Subcutaneous abdominal adipose tissue (tissue), 5 donors: ENCODE results near the gene IFIT2.
"Not testable (repeated sequence)": the region's sequence is repeated elsewhere in the genome, so short reads cannot be mapped to it uniquely, and the experiment has no call there.

Experiments
- H3K27ac ChIP-seq: one replicate; pipeline ENCODE4 v1.7.0; 2013; ENCODE audit warnings: low read depth, mild to moderate bottlenecking, inconsistent platforms, low read length, moderate library complexity
- H3K27me3 ChIP-seq, 5 donors: one replicate each; pipeline ENCODE4 v1.7.0; 2013; ENCODE audit warnings: low read length in 5 of 5, inconsistent platforms in 1 of 5; ENCODE audit not compliant: control insufficient read depth in 5 of 5, insufficient read depth in 4 of 5
- H3K36me3 ChIP-seq, 5 donors: one replicate each; pipeline ENCODE4 v1.7.0; 2013; ENCODE audit warnings: low read length in 5 of 5; ENCODE audit not compliant: control insufficient read depth in 5 of 5, insufficient read depth in 5 of 5
- H3K4me1 ChIP-seq, 5 donors: one replicate each; pipeline ENCODE4 v1.7.0; 2013; ENCODE audit warnings: low read length in 5 of 5, mild to moderate bottlenecking in 3 of 5, moderate library complexity in 1 of 5; ENCODE audit not compliant: control insufficient read depth in 5 of 5, insufficient read depth in 5 of 5
- H3K4me3 ChIP-seq, 5 donors: one replicate each; pipeline ENCODE4 v1.7.0; 2013; ENCODE audit warnings: low read length in 5 of 5, low read depth in 1 of 5
- H3K9ac ChIP-seq, 5 donors: one replicate each; pipeline ENCODE4 v1.7.0; 2013; ENCODE audit warnings: low read length in 5 of 5, mild to moderate bottlenecking in 4 of 5, moderate library complexity in 3 of 5
- H3K9me3 ChIP-seq, 5 donors: one replicate each; pipeline ENCODE4 v1.7.0; 2013; ENCODE audit warnings: low read length in 5 of 5; ENCODE audit not compliant: control insufficient read depth in 5 of 5
- donor health status: healthy.
- donor health status: healthy.
- donor health status: healthy.
- donor health status: healthy.
- donor health status: healthy.

Gene IFIT2

DNA sequence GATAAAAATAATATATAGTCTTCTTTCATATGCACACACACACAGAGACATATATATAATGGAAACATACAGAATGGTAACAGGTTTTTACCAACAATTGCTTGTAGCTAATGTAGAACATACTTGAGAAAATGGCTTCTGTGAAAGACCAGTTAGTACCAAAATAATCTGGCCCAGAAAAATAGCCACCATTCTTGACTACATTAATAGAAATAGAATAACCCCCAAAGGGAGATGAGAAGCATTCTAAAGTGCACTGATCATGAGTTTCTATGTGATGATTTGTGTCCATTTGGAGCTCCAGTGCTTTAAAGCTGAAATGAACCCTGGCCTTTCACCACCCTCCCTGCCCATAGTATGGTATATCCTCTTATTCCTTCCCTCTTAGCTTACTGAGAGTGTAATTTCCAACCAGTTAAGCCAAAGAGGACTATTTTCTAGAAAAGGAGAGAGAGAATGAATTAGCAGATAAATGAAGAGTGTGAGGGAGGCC lies 22.9 kb upstream of the IFIT2 start:
- Histone ChIP-seq H3K27me3 (no peaks in the 10 kb centered on the region), H3K9me3 (no peaks in the 10 kb centered on the region), H3K4me1 (peaks cover 7 to 42% (median 37%) of the 10 kb centered on the region in 5 donors), H3K27ac (peak overlapping the region; percentile 64), H3K4me3 (peak overlapping the region in 1 of 5 donors; percentile 6), H3K9ac (no peak overlapping the region), H3K36me3 (no peaks in the 10 kb centered on the region)

DNA sequence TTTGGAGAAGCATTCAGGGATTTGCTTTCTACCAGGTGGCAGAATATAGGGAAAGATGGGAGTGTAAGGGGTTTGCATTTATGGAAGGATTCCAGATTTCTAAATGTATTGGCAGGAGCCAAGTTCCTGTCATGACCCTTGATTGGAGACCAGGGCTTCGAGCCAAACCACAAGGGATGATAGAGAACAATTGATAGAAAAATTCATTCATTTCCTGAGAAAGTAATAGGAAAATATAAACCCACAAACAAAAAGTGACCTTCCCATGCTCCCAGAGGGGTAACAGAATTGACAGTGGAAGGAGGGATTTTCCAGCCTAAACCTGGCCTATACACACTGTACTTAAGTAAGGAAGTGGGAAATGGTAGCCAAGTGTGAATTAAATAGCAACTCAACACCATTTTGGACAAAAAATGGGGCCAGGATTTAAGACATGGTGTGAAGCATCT lies 22.4 kb upstream of the IFIT2 start:
- peaks cover 7 to 45% (median 42%) of the 10 kb centered on the region in 5 donors for H3K4me1 ChIP-seq
- H3K9ac ChIP-seq, result no peak overlapping the region
- H3K36me3 ChIP-seq, result no peaks in the 10 kb centered on the region
- no peaks in the 10 kb centered on the region for H3K9me3 ChIP-seq
- no peaks in the 10 kb centered on the region for H3K27me3 ChIP-seq
- peak overlapping the region; percentile 64 for H3K27ac ChIP-seq
- peak overlapping the region in 1 of 5 donors; percentile 6 for H3K4me3 ChIP-seq

DNA sequence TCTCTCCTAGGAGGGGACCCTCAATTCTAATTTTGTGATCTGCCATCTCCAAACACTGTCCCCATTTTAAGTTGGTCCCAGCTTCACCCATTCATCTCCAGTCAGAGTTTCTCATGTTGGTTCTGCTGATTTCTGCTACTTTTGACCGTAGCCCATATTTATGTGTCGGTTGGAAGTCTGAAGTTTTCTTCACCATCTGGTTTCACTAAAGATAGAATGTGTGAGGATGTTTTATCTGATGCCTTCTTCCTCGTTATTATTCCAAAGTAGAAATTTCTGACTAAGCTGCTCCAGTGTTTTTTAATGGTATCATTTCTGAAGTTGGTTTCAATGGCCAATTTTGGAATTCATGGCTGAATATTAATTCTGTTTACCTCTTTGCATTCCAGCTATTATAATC lies 21.3 kb upstream of the IFIT2 start:
- Histone ChIP-seq H3K4me1 (peaks cover 7 to 43% (median 40%) of the 10 kb centered on the region in 5 donors), H3K27ac (no peak overlapping the region)

DNA sequence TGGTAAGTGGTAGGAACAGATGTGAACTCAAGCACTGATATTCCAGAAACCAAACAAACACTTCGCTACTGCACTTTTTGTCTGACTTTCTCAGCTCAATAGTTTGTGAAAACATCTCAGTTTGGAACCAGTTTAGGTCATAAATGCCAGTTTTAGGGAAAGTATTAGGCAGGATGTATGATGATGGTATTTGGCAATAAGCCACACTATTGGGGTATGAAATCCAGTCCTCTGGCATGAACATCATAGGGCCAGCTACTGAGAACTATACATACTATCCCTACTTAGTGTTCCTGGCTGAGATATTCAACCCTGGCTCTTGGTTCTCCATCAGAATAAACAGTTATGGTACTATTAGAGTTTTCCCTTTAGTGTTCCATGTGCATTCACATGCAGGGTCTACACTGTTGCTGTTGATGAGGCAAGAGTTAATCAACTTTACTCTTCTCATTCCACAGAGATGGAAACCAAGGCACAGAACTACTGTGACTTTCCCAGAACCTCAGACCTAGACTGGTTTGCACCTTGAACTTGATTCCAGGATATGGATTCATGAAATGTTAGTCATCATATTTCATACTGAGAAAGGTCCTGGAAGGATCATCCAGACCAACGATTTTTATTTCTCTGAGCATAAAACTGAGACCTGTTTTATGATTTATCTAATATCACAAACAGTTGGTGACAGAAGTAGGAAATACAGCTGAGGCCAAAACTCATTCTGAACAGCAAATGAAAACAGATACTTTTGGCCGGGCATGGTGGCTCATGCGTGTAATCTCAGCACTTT lies 20.0 kb upstream of the IFIT2 start:
- H3K4me3 ChIP-seq, result no peak overlapping the region
- H3K27ac ChIP-seq, result no peak overlapping the region
- no peaks in the 10 kb centered on the region for H3K9me3 ChIP-seq
- no peaks in the 10 kb centered on the region for H3K36me3 ChIP-seq
- H3K4me1 ChIP-seq, result peaks cover 7 to 42% (median 40%) of the 10 kb centered on the region in 5 donors
- no peaks in the 10 kb centered on the region for H3K27me3 ChIP-seq
- H3K9ac ChIP-seq, result no peak overlapping the region

More for the DNA sequence above, 21.3 kb upstream of the IFIT2 start:
- Histone ChIP-seq H3K27me3 (no peaks in the 10 kb centered on the region), H3K9ac (no peak overlapping the region), H3K36me3 (no peaks in the 10 kb centered on the region), H3K9me3 (no peaks in the 10 kb centered on the region), H3K4me3 (no peak overlapping the region)

DNA sequence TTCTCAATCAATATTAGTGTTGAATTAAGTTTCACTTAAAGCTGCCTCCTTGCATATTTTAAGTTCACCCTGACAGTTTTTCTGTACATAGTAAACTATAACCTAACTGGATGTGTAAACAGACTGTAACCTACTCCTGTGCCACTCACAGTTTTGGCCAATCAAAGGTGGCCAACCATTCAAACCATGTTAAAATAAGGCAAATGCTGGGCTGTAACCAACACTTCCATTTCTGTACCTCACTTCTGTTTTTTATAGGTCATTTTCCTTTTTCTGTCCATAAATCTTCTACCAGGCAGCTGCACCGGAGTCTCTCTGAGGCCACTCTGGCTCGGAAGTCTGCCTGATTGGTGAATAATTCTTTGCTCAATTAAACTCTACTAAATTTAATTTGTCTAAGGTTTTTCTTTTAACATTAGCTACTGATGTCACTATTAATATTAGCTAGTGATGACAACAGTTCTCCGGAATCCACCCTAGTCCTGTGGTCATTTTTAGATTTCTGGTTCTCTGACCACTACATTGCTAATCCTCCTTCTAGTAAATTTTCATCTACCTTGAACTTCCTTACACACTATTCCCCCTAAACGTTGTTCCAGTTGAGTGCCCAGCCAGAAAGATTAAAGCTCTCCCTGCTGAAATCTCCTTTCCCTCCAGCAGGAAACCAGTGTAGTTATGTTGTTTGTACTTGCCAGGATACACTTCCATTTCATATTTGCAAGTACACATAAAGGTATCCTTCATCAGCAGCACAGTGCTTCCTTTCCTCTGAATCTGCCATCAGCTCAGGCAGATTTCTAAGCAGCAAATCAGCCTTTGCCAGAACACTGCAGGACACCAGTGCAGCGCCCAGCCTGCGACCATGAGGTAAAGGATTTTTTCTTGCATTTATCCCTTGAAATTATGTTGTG lies 18.6 kb upstream of the IFIT2 start:
- H3K4me3 ChIP-seq, result peak overlapping the region; percentile 23 to 48 (median 30)
- peaks cover 4 to 33% (median 30%) of the 10 kb centered on the region in 5 donors for H3K4me1 ChIP-seq
- H3K9me3 ChIP-seq, result no peaks in the 10 kb centered on the region
- H3K27me3 ChIP-seq, result no peaks in the 10 kb centered on the region
- H3K27ac ChIP-seq, result peak overlapping the region; percentile 68
- peak overlapping the region in 3 of 5 donors; percentile 27 to 48 (median 33) for H3K9ac ChIP-seq
- no peaks in the 10 kb centered on the region for H3K36me3 ChIP-seq

DNA sequence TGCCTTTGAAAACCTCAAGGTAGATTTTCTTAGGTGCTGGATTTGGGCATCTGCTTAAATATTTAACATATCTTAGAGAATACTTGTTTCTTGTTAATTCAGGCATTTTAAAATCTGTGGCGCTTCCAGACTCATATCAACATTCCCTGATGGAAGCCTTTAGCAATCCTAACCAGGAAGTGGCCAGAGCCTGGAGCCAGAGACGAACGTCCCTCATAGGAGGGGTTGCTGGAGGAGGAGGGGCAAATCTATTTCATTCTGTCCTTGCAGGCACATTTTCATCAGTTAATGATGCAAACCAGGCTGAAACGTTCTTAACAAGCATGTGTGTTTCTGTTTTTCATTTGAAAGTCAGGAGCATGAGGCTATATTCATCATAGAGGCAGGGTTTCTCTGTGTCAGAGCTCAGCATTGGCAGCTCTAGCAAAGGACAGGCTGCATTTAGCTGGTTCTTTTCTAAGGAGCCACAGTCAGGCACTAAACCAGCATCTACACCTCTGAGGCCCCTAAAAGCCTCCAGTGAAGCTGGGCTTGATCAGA lies 17.8 kb upstream of the IFIT2 start:
- no peaks in the 10 kb centered on the region for H3K36me3 ChIP-seq
- peak overlapping the region; percentile 23 to 48 (median 30) for H3K4me3 ChIP-seq
- H3K9me3 ChIP-seq, result no peaks in the 10 kb centered on the region
- peaks cover 2 to 29% (median 26%) of the 10 kb centered on the region in 5 donors for H3K4me1 ChIP-seq
- peak overlapping the region; percentile 68 for H3K27ac ChIP-seq
- no peaks in the 10 kb centered on the region for H3K27me3 ChIP-seq
- H3K9ac ChIP-seq, result peak overlapping the region in 3 of 5 donors; percentile 27 to 48 (median 33)

DNA sequence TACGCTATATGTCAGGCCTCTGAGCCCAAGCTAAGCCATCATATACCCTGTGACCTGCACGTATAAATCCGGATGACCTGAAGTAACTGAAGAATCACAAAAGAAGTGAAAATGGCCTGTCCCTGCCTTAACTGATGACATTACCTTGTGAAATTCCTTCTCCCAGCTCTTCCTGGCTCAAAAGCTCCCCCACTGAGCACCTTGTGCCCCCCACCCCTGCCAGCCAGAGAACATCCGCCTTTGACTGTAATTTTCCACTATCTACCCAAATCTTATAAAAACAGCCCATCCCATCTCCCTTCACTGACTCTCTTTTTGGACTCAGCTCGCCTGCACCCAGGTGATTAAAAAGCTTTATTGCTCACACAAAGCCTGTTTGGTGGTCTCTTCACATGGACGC lies 17.1 kb upstream of the IFIT2 start:
- not testable (repeated sequence) for H3K9me3 ChIP-seq, H3K4me3 ChIP-seq, H3K27me3 ChIP-seq, H3K27ac ChIP-seq, H3K9ac ChIP-seq, H3K36me3 ChIP-seq
- H3K4me1 ChIP-seq, result peaks cover 0 to 22% (median 19%) of the 10 kb centered on the region in 5 donors

DNA sequence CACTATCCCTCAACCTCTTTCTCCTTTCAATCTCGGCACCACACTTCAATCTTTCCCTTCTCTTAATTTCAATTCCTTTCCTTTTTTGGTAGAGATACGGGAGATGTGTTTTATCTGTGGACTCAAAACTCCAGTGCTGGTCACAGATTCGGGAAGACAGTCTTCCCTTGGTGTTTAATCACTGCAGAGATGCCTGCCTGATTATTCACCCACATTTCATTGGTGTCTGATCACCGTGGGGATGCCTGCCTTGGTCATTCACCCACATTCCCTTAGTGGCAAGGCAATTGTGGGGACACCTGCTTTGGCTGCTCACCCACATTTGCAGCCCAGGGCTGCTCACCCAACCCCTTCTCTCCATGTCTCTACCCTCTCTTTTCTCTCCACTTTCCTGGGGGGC lies 16.5 kb upstream of the IFIT2 start:
- H3K27me3 ChIP-seq, H3K27ac ChIP-seq, H3K4me3 ChIP-seq, H3K36me3 ChIP-seq, H3K9me3 ChIP-seq, H3K9ac ChIP-seq: not testable (repeated sequence)
- peaks cover 0 to 21% (median 16%) of the 10 kb centered on the region in 5 donors for H3K4me1 ChIP-seq

DNA sequence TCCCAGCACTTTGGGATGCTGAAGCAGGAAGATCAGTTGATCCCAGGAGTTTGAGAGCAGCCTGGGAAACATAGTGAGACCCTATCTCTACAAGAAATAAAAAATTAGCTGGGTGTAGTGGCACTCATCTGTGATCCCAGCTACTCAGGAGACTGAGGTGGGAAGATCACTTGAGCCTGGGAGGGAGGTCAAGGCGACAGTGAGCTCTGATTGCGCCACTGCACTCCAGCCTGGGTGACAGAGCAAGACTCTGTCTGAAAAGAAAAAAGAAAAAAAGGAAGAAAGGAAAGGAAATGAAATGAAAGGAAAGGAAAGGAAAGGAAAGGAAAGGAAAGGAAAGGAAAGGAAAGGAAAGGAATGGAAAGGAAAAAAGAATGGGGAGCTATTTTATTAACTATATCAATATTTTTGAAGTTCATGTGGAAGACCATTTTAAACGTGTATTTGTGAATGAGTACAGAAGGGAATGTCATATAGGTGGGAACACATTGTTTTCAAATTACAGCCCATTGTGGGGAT lies 7.1 kb upstream of the IFIT2 start:
- Histone ChIP-seq H3K4me1 (peaks cover 3 to 29% (median 22%) of the 10 kb centered on the region in 5 donors), H3K9ac (no peak overlapping the region), H3K36me3 (no peaks in the 10 kb centered on the region), H3K9me3 (no peaks in the 10 kb centered on the region), H3K4me3 (no peak overlapping the region), H3K27ac (peak overlapping the region; percentile 94), H3K27me3 (no peaks in the 10 kb centered on the region)
